GM12864 (cell line): Measurements from ENCODE around the gene MRPL16.

Experiments used
- DNase-seq: peaks from one replicate; pipeline ENCODE4 v3.0.0-alpha.2; 2011; ENCODE audit warnings: low read depth
- H3K4me3 ChIP-seq: 2 replicates; pipeline ENCODE4 v1.5.1; 2011; ENCODE audit warnings: mild to moderate bottlenecking, low read depth, low read length, control low read depth
- TF ChIP-seq, protein P1 (sequence below): IDR thresholded peaks from 2 replicates; pipeline ENCODE4 v1.5.1; 2011; ENCODE audit warnings: low read depth, mild to moderate bottlenecking, moderate library complexity, low read length, control low read depth, inconsistent platforms; ENCODE audit errors: missing control alignments

Gene MRPL16

DNA sequence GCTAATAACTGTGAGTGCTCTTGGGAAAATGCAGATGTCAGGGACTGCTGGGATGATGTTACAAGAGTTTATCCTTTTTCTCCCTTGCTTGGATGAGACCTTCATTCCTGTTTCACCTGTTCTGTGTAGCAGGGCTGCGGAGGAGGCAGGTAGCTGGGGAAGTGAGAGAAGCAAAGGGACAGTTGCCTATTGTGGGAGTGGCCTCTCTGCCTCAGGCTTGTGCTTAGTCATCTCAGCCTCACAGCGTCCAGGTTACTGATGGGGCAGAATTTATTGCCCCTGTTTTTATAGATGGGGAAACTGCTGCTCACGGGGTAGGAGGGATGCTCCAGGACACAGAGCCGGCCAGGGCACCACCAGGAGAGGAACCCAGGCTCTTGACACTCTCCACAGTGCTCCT, 53.7 kb downstream of the MRPL16 start:
- TF ChIP-seq, protein P1, sequence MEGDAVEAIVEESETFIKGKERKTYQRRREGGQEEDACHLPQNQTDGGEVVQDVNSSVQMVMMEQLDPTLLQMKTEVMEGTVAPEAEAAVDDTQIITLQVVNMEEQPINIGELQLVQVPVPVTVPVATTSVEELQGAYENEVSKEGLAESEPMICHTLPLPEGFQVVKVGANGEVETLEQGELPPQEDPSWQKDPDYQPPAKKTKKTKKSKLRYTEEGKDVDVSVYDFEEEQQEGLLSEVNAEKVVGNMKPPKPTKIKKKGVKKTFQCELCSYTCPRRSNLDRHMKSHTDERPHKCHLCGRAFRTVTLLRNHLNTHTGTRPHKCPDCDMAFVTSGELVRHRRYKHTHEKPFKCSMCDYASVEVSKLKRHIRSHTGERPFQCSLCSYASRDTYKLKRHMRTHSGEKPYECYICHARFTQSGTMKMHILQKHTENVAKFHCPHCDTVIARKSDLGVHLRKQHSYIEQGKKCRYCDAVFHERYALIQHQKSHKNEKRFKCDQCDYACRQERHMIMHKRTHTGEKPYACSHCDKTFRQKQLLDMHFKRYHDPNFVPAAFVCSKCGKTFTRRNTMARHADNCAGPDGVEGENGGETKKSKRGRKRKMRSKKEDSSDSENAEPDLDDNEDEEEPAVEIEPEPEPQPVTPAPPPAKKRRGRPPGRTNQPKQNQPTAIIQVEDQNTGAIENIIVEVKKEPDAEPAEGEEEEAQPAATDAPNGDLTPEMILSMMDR = no peak
- no peak for DNase-seq
- no peak overlapping the region for H3K4me3 ChIP-seq

DNA sequence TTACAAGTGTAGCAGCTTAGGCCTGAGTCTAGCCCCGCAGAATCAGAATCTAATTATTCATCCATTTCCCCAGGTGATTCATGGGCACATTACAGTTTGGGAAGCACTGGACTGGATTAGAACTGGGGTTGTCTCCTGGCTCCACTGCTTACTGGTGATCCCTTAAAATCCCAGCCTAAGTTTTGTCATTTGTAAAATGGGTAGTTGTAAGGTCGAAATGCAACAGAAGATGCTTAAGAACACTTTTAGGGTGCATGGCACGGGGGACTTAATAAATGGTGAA, 54.1 kb downstream of the MRPL16 start:
- DNase-seq = no peak
- no peak overlapping the region for H3K4me3 ChIP-seq
- TF ChIP-seq, protein P1 = no peak
